GM23248 (cell line): Measurements from ENCODE around the gene SMIM3. TPM values are rescaled to one million over a fixed set of nuclear protein-coding genes. Genes with fewer than 3 reads are reported as not detected.

Source experiments
- DNase-seq: peaks from one replicate; pipeline ENCODE4 v3.0.0-alpha.2; 2015
- H2AFZ ChIP-seq: fragments of 200-600 bp; sonication (generic); 2 replicates; pipeline ENCODE4 v1.6.1; 2016; ENCODE audit warnings: antibody characterized with exemption
- H3F3A ChIP-seq: fragments of 200-600 bp; sonication (generic); 2 replicates; pipeline ENCODE4 v1.6.1; 2016; ENCODE audit warnings: mild to moderate bottlenecking, antibody characterized with exemption, mixed run types; ENCODE audit not compliant: insufficient read depth
- H3K27ac ChIP-seq: fragments of 200-600 bp; sonication (generic); 2 replicates; pipeline ENCODE4 v1.5.1; 2016; ENCODE audit warnings: mild to moderate bottlenecking
- H3K27me3 ChIP-seq: fragments of 200-600 bp; sonication (generic); replicated peaks from 2 replicates; pipeline ENCODE4 v1.6.1; 2016; ENCODE audit warnings: mild to moderate bottlenecking; ENCODE audit not compliant: insufficient read depth
- H3K36me3 ChIP-seq: fragments of 200-600 bp; sonication (generic); 2 replicates; pipeline ENCODE4 v1.6.1; 2016; ENCODE audit warnings: low read depth, mild to moderate bottlenecking
- H3K4me1 ChIP-seq: fragments of 200-600 bp; sonication (generic); 2 replicates; pipeline ENCODE4 v1.6.1; 2016; ENCODE audit warnings: mild to moderate bottlenecking; ENCODE audit not compliant: insufficient read depth
- H3K4me2 ChIP-seq: fragments of 200-600 bp; sonication (generic); one replicate; pipeline ENCODE4 v1.6.1; 2016; ENCODE audit warnings: mild to moderate bottlenecking; ENCODE audit not compliant: unreplicated experiment
- H3K4me3 ChIP-seq: fragments of 200-600 bp; sonication (generic); 2 replicates; pipeline ENCODE4 v1.5.1; 2016; ENCODE audit warnings: mild to moderate bottlenecking
- H3K79me2 ChIP-seq: fragments of 200-600 bp; sonication (generic); 2 replicates; pipeline ENCODE4 v1.6.1; 2016; ENCODE audit warnings: mild to moderate bottlenecking; ENCODE audit not compliant: insufficient read depth
- H3K9ac ChIP-seq: fragments of 200-600 bp; sonication (generic); 2 replicates; pipeline ENCODE4 v1.6.1; 2016; ENCODE audit warnings: mild to moderate bottlenecking
- H3K9me2 ChIP-seq: fragments of 200-600 bp; sonication (generic); 2 replicates; pipeline ENCODE4 v1.6.1; 2016; ENCODE audit warnings: mixed run types, mild to moderate bottlenecking, moderate library complexity; ENCODE audit not compliant: insufficient read depth
- H3K9me3 ChIP-seq: fragments of 200-600 bp; sonication (generic); one replicate; pipeline ENCODE4 v1.6.1; 2017; ENCODE audit warnings: low read depth
- H4K20me1 ChIP-seq: fragments of 200-600 bp; sonication (generic); 2 replicates; pipeline ENCODE4 v1.6.0; 2016; ENCODE audit not compliant: insufficient read depth
- EZH2 ChIP-seq: fragments of 200-600 bp; sonication (generic); IDR thresholded peaks from 2 replicates; pipeline ENCODE4 v1.6.1; 2018; ENCODE audit warnings: antibody characterized with exemption, mild to moderate bottlenecking; ENCODE audit not compliant: insufficient read depth, poor library complexity, severe bottlenecking
- EZH2phosphoT487 ChIP-seq: fragments of 200-600 bp; sonication (generic); IDR thresholded peaks from 2 replicates; pipeline ENCODE4 v1.6.1; 2018; ENCODE audit warnings: antibody characterized with exemption, moderate library complexity, mild to moderate bottlenecking, low read depth; ENCODE audit not compliant: insufficient read depth
- WGBS, 2 experiments: methylation state at CpG; one replicate each; pipeline ENCODE4 v1.1.6; 2015 to 2017; ENCODE audit warnings: low lambda C conversion rate in 2 of 2, low coverage in 1 of 2; ENCODE audit errors: missing lambda C conversion rate in 2 of 2; 5-methylcytosine and 5-hydroxymethylcytosine counted together
- in situ Hi-C: fragments of 300-500 bp; cut with MboI; formaldehyde crosslinking; loops from 2 replicates; pipeline ENCODE4 v1.15.0; 2020
- polyA plus RNA-seq: library from polyadenylated mRNA; unstranded; fragments of >200 nt; fragmentation: Nextera tagmentation; extraction: Ambion mirVana; gene quantifications from 2 replicates; pipeline ENCODE4 v1.2.1, GENCODE V29; 2016
- total RNA-seq: library from RNA; depleted of rRNA; stranded (reverse); fragments of >200 nt; shearing (Covaris generic); gene quantifications from 2 replicates; pipeline ENCODE4 v1.2.3, GENCODE V29; 2014

Gene SMIM3
- total and polyA plus RNA-seq, 2 experiments from 2014 or later = 73.8 to 88.3 TPM

- Histone ChIP-seq H3F3A (peaks cover 67% of the 10 kb centered on the region), H3K9ac (peak overlapping the region; percentile 85), H3K4me3 (peak overlapping the region; percentile 88), H3K9me3 (no peaks in the 10 kb centered on the region), H3K9me2 (no peaks in the 10 kb centered on the region), H3K79me2 (peaks cover 63% of the 10 kb centered on the region), H3K27me3 (no peaks in the 10 kb centered on the region), H3K36me3 (no peaks in the 10 kb centered on the region), H3K27ac (peak overlapping the region; percentile 96), H3K4me2 (peak overlapping the region; percentile 87), H4K20me1 (no peaks in the 10 kb centered on the region), H2AFZ (0 out of 2 replicates have a peak overlapping the region, but pooled peaks have one; percentile 82), H3K4me1 (peaks cover 59% of the 10 kb centered on the region)
- TF ChIP-seq EZH2 (no peak), EZH2phosphoT487 (no peak)
- in situ Hi-C loops = no loop called here
- WGBS, 2 experiments = 23 to 27% methylated on average over 13 of the region's 13 CpGs
- DNase-seq = peak; percentile 53
These were observed 1.0 kb downstream of the SMIM3 start for GRCh38 chr5:150779397-150780186.

- Histone ChIP-seq H3K9me2 (no peaks in the 10 kb centered on the region), H3K27me3 (no peaks in the 10 kb centered on the region), H3K9me3 (no peaks in the 10 kb centered on the region), H3K4me1 (peaks cover 57% of the 10 kb centered on the region), H2AFZ (no peak overlapping the region), H3K4me2 (peak overlapping the region; percentile 87), H3F3A (peaks cover 73% of the 10 kb centered on the region), H4K20me1 (no peaks in the 10 kb centered on the region), H3K9ac (peak overlapping the region; percentile 85), H3K36me3 (no peaks in the 10 kb centered on the region), H3K27ac (peak overlapping the region; percentile 96), H3K79me2 (peaks cover 66% of the 10 kb centered on the region), H3K4me3 (peak overlapping the region; percentile 88)
- WGBS, 2 experiments = 11 to 14% methylated on average over 6 of the region's 6 CpGs
- peak; percentile 73 for DNase-seq
- TF ChIP-seq EZH2phosphoT487 (no peak), EZH2 (no peak)
- in situ Hi-C loops = no loop called here
These were observed 1.7 kb downstream of the SMIM3 start for GRCh38 chr5:150780187-150780692.

GRCh38 chr5:150780816-150781221 is 2.3 kb downstream of the SMIM3 start:
- no peak for TF ChIP-seq EZH2
- peak; percentile 76; the same call in 1 of the 2 replicates for TF ChIP-seq EZH2phosphoT487
- Histone ChIP-seq H3F3A (peaks cover 74% of the 10 kb centered on the region), H3K4me1 (peaks cover 56% of the 10 kb centered on the region), H4K20me1 (no peaks in the 10 kb centered on the region), H3K27ac (peak overlapping the region; percentile 96), H3K4me3 (peak overlapping the region; percentile 88), H3K9me3 (no peaks in the 10 kb centered on the region), H3K4me2 (peak overlapping the region; percentile 87), H3K27me3 (no peaks in the 10 kb centered on the region), H3K79me2 (peaks cover 71% of the 10 kb centered on the region), H3K36me3 (no peaks in the 10 kb centered on the region), H3K9ac (peak overlapping the region; percentile 85), H3K9me2 (no peaks in the 10 kb centered on the region), H2AFZ (no peak overlapping the region)
- DNase-seq = peak; percentile 95
- in situ Hi-C loops = no loop called here
- 1 to 2% methylated on average over 5 of the region's 5 CpGs for WGBS, 2 experiments

- peaks cover 86% of the 10 kb centered on the region for H3F3A ChIP-seq
- in situ Hi-C loops = no loop called here
- H3K4me3 ChIP-seq = peak overlapping the region; percentile 88
- H3K79me2 ChIP-seq = peaks cover 77% of the 10 kb centered on the region
- no peak overlapping the region for H2AFZ ChIP-seq
- H3K27me3 ChIP-seq = no peaks in the 10 kb centered on the region
- no peaks in the 10 kb centered on the region for H3K9me3 ChIP-seq
- no peaks in the 10 kb centered on the region for H4K20me1 ChIP-seq
- peak overlapping the region; percentile 72 for H3K9ac ChIP-seq
- no peaks in the 10 kb centered on the region for H3K36me3 ChIP-seq
- DNase-seq = peak; percentile 97
- TF ChIP-seq EZH2phosphoT487 (no peak), EZH2 (no peak)
- H3K27ac ChIP-seq = peak overlapping the region; percentile 96
- WGBS, 2 experiments = 30 to 33% methylated on average over 10 of the region's 10 CpGs
- peaks cover 56% of the 10 kb centered on the region for H3K4me1 ChIP-seq
- no peaks in the 10 kb centered on the region for H3K9me2 ChIP-seq
- peak overlapping the region; percentile 87 for H3K4me2 ChIP-seq
These were observed 3.4 kb downstream of the SMIM3 start for GRCh38 chr5:150781706-150782614.
